ENCODE data around the gene ATXN7.

The ATXN7 gene

GRCh38 chr3:64026346-64026745 lies 162.7 kb downstream of the ATXN7 start:
- DNase-seq, result no peak

DNA sequence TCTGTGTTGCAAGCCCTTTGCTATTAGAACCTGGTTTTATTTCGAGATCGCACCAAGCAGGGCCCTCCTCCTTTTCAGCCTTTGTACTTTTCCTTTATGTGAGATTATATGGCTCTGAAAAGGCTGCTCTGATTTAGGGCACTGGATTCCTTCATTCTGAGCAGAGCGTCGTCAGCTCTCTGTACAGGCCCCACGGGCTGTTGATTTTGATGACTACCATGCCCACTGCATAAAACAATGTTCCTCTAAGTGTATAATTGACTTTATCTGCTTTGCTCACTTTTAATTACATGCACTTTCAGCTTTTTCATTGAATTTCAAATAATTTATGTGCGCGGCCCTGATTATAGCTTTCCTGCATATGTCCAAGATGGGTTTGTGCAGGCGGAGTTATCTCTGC lies 164.0 kb downstream of the ATXN7 start:
- DNase-seq, result no peak

GRCh38 chr3:64028754-64029153 lies 165.1 kb downstream of the ATXN7 start:
- DNase-seq, result no peak

GRCh38 chr3:64029287-64029686 lies 165.6 kb downstream of the ATXN7 start:
- DNase-seq, result no peak

DNA sequence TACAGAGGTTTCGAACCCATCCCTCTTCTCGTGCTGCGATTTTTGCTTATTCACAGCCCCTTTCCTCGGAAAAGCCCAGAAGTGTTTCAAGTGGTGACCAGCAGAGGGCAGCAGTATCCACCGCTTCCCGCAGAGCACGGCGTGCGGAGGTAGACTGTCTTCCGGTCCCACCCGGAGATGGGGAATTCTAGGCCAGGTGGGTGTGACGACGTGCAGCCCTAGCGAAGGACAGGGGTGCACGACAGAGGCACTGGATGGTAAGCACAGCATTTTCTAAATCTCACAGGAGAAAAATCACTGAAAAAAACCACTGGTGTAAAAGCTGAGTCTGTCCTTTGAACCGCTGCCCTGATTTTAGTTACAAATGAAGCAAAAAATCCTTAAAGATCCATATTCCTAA lies 167.1 kb downstream of the ATXN7 start:
- DNase-seq, result peak; percentile 11

DNA sequence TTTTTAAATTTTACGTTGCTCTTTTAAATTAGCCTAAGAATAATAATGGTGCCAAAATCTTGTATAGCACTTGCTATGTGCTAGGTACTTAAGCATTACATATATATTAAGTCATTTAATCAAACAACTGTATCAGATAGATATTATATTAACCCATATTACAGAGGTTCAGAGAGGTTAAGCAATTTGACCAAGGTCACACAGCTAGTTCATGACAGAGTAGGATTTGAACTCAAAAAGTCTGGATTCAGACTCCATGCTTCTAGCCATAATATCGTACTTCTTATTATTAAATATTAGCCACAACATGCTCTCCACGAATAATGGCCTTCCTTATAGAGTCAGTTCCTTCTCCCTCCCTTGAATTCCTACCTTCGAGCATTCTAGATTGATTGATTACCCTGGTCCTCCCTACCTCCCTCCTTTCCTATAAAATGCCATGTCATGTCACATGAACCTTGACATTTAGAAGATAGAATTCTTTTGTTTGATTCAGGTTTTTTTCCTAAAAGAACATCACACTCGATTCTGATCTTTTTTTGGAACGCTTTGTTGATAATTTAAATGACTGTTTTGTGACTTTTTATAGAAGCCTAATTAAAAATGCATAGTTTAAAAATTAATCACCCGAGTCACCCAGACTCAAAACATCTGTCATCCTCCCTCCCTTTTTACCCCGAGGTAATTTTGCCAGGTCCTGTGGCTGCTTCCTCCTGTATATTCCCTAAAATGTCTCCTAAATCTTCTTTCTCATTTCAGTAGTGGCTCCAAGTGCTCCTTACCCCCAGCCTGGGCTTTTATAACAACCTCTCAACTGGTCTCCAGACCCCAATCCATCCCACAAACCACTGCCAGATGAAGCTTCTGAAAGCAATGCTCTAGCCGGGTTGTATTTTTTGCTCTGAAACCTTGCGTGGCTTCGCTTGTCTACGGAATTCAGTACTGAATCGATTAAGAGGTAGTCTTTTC lies 168.2 kb downstream of the ATXN7 start:
- DNase-seq, result no peak

GRCh38 chr3:64033069-64033468 lies 169.4 kb downstream of the ATXN7 start:
- no peak for DNase-seq

DNA sequence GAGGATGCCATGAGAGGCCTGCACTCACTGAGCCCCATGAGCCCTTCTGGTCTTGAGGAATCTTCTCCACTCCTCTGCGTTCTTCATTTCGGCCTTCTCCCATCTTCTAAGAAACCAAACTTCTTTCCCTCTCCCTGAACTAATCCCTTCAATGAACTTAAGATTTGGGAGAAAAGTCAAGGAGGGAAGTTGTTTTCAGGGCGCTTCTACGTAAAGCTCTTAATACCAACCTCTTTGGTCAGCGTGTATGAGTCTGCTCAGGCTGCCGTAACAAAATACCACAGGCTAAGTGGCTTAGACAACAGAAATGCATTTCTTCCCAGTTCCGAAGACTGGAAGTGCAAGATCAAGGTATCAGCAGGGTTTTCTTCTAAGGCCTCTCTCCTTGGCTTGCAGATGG lies 173.4 kb downstream of the ATXN7 start:
- no peak for DNase-seq

DNA sequence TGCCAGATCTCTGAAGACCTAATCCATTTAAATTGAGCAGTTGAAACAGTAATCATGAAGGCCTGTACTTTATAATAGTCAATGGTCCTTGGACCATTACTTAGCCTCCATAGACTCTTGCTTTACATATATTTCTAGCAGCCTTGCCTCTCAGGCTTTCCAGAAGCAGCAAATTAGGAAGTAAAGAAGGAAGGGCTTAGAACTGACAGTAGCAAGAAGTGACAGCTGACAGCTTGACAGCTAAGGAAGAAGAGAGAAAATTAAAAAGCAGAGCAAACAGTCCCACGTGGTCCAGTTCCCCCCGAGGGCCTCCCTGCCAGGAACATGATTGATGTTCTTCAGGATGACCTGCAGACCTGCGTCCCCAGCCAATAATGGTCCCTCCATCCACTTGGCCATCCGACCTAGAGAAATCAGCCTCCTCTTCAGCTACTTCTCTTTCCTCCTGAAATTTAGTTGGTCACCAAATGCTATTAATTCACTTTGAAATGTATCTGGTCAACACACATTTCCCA lies 174.6 kb downstream of the ATXN7 start:
- no peak for DNase-seq

DNA sequence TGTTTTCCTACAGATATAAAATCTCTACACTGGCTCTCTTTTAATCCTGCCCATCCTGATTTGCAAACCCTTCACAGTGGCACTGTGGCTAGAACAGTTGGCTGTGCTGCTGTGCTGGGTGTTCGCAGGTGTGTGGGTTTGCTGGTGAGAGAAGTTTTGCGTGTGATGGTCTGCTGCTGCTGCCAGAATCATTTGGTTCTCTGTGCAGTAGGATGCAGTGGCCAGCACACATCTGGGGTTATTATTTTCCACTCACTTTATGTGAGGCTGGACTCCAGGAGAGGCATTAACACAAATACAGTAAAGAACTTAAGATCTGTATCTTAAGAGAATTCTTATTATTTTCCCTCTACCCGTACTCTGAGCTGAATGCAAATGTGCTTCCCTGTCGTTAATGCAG lies 175.7 kb downstream of the ATXN7 start:
- DNase-seq, result no peak

DNA sequence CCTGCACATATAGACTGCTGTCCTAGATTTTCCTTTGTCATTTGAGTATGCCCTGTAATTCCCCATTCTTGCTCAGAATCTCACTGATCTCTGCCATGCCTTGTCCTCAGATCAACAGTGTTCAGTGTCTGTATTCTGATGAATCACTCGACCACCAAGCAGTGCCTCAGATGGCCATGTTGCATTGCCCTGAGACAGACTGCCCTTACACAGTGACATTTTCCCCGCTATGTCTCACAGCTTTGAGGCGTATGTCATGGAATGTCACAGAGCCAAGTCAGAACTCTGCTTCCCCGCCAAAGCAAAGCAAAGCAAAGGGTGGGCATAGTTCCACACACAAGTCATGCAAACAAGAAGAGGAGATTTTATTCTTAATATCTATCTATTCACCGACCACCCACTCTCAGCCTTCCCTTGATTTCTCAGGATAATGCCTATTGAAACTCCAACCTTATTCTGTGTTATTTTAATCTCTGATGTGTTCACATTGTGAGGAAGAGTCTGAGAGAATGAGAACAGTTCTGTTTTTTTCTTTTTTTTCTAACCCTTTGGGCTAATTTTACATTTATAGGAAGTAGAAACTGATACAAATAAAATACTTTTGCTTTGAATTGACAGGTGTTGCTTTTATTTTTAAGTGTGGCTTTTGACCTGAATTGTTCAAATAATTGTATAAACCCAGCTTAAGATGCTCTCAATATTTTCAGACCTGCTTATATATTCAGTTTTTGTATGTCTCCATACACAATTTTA lies 176.5 kb downstream of the ATXN7 start:
- DNase-seq, result no peak

DNA sequence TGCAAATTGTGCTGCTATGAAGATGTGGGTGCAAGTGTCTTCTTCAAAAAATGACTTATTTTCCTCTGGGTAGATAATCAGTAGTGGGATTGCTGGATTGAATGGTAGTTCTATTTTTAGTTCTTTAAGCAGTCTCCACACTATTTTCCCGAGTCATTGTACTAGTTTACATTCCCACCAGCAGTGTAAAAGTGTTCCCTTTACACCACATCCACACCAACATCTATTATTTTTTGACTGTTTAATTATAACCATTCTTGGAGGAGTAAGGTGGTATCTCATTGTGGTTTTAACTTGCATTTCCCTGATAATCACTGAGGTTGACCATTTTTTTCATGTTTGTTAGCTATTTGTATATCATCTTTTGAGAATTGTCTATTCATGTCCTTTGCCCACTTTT lies 179.3 kb downstream of the ATXN7 start:
- DNase-seq, result no peak

DNA sequence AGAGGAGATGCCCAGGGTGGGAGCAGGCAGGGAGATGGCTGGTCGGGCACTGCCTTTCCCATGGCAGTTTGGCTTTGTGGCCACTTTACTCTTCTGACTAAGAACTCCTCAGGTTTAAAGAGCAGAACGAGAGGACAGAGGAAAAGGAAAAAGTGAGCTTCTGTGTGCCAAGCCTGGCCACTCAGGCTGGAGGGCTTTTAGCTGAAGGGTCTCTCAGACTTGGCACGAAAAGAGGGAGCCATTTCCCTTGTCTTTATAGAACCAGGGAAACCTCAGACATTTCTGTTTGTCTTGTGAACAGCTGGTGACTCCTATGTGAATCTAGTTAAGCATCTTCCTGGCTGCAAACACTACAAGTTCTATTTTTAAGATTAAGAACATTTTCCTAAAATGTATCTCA lies 182.9 kb downstream of the ATXN7 start:
- DNase-seq, result no peak

DNA sequence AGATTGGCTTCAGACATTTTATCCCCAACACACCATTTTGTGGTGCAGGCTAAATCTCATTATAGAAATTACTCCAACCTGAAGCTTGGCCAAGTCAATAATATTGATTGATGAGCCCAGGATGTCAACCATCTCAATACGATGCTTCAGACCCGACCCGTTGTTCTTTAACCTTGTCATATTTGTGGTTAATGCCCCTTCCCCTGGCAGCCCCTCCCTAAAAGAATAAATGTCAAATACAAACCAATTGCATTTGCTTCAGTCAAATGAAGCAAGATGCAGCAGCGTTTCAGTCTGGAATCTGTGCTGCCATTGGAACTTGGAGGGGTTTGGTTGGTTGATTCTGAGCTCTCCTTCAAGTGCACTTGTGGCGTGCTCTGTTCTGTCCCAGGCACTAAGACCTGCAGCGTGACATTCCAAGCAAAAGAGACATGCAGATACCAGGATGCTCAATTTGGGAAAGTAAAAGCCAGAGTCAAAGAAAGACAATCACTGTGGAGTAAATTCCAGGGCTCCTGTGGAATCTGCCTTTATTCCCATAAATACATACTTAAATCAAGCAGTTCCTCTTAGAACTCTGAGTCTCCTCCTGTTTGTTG lies 183.4 kb downstream of the ATXN7 start:
- DNase-seq, result no peak

GRCh38 chr3:64047787-64048186 lies 184.1 kb downstream of the ATXN7 start:
- no peak for DNase-seq

DNA sequence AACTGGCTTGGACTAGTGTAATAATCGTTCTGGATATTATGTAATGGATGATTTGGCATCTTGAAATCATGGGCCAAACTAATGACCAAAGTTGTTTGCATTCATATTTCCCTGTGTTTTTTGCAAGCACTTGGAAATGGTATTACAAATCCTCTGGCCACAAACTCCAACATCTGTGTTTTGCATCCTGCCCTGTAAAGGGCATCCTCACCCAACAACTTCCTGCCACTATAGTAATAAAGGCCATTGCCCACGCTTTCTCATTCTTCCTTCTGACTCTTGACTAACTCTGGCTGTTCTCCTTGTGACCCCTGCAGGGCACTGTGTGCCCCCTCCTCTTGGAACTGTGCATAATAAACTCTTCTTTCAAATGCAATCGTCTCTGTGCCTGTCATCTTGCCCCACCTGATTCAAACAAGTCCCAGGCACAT lies 185.0 kb downstream of the ATXN7 start:
- no peak for DNase-seq

- no peak for DNase-seq
Measured at GRCh38 chr3:64049136-64049535, 185.5 kb downstream of the ATXN7 start.

GRCh38 chr3:64049832-64050231 lies 186.2 kb downstream of the ATXN7 start:
- DNase-seq, result no peak

All from NCI-H1417 treated with DMSO at 0.1 percent for 48 hours (cell line).